Measurements from ENCODE around the gene ABHD17C.
"Not testable (repeated sequence)": the region's sequence is repeated elsewhere in the genome, so short reads cannot be mapped to it uniquely, and the experiment has no call there.

Gene ABHD17C

DNA sequence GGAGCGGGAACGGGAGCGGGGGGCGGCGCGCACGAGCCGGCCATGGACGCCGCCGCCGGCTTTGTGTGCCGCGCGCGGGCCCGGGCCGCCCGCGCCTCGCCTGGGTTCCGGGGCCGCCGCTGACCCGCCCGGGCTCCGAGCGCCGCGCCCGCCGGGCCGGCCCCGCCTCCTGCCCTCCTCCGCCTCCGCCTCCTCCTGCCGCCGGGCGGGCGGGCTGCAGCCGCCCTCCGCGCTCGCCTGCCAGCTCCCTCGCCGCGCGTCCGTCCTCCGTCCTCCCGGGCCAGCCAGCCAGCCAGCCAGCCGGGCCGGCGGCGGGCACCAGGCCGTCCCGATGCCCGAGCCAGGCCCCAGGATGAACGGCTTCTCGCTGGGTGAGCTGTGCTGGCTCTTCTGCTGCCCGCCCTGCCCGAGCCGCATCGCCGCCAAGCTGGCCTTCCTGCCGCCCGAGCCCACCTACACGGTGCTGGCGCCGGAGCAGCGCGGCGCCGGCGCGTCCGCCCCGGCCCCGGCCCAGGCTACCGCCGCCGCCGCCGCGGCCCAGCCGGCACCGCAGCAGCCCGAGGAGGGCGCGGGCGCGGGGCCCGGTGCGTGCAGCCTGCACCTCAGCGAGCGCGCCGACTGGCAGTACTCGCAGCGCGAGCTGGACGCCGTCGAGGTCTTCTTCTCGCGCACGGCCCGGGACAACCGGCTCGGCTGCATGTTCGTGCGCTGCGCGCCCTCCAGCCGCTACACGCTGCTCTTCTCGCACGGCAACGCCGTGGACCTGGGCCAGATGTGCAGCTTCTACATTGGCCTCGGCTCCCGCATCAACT is at the start of gene ABHD17C:
Gene ABHD17C (plus strand): TSS at position 212 of the 812 bp plus-strand sequence. CDS start 120 bp downstream, at position 332.
- DNase-seq (ENCODE audit: low spot score) = peak; percentile 23

GRCh38 chr15:80645494-80646065 is 49.5 kb upstream of the ABHD17C start:
- DNase-seq (ENCODE audit: low spot score) = no peak

- DNase-seq (ENCODE audit: low spot score) = not testable (repeated sequence)
Measured at GRCh38 chr15:80647424-80647823, 47.7 kb upstream of the ABHD17C start.

DNA sequence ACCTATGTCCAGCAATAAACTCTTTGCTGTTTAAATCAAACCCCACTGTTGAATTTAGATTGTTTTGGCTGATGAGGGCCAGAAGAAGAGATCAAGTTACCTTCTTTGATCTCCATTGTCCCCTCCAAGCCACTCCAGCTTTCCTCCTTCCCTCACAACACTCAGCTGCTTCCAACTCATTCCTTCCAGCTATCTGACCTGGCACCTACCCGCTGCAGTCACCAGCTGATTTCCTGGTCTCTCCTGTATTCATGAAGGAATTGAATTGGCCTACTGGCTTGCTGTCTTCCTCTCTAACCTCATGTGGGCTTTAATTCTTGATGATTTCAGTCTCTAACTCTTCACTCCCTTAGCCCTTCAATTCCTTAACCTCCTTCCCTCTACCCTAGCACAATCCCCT is 40.8 kb upstream of the ABHD17C start:
- no peak for DNase-seq (ENCODE audit: low spot score)

DNA sequence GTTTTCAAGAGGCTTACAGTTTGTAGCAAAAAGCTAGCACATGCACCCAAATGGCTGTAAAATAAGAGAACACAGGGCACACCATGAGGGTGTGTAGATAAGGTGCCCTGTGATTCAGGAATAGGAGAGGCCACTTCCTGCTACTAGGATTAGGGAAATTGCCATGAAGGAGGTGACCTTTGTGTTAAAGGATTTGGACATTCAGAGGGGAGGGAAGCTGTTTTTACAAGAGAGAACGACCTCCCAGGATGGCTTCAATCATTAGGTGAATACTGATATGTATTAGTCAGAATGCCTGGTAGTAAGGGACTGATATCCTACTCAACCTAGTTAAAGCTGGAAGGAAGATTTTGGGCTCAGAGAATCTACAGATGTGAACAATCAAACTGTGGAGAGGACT is 35.7 kb upstream of the ABHD17C start:
- no peak for DNase-seq (ENCODE audit: low spot score)

GRCh38 chr15:80660119-80660518 is 35.0 kb upstream of the ABHD17C start:
- no peak for DNase-seq (ENCODE audit: low spot score)

- no peak for DNase-seq (ENCODE audit: low spot score)
Measured at GRCh38 chr15:80662129-80662528, 33.0 kb upstream of the ABHD17C start.

DNA sequence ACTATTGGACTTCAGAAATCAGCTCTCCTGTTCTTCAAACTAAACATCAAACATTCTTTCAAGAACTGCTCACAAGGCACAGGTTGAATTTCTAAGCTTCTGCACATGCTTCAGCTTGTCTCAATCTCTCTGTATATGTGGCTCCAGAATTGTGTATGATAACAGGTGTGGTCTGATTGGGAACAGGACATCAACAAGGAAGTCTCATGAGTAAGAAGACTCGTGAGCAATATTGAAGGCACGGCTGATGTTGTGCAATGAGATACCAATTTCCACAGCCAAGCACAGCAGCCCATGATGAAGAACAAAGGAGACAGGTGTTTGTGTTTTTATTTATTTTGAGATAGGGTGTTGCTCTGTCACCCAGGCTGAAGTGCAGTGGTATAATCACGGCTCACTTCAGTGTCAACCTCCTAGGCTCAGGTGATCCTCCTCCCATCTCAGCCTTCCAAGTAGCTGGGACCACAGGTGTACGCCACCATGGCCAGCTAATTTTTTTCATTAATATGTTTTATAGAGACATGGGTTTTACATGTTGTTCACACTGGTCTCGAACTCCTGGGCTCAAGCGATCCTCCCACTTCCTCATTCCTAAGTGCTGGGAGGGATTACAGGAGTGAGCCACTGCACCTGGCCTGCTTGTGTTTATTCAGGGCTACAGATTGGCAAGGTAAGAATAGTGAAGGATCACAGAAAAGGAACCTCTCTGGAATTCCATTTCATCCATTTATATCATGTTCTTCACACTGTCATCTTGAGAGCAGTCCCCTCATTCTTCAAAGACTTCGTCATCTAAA is 32.2 kb upstream of the ABHD17C start:
- DNase-seq (ENCODE audit: low spot score) = no peak

DNA sequence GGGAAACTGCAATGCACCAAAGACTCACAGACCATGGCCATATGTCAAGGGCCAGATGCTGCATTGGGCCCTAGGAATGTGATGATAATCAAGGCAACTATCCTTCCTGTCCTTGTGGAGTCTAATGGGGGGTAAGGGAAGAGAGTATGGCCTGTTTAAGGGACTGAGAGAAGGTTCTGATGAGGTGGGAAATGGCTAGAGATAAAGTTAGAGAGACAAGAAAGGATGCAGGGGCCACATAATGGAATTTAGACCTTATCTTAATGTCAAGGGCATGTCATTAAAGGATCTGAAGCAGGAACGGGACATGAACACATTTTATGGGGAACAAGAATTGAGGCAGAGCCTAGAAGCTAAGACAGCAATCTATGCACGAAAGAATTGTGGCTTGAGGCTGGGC is 30.0 kb upstream of the ABHD17C start:
- DNase-seq (ENCODE audit: low spot score) = no peak

GRCh38 chr15:80667936-80668335 is 27.2 kb upstream of the ABHD17C start:
- no peak for DNase-seq (ENCODE audit: low spot score)

- DNase-seq (ENCODE audit: low spot score) = no peak
Measured at GRCh38 chr15:80668546-80669236, 26.4 kb upstream of the ABHD17C start.

DNA sequence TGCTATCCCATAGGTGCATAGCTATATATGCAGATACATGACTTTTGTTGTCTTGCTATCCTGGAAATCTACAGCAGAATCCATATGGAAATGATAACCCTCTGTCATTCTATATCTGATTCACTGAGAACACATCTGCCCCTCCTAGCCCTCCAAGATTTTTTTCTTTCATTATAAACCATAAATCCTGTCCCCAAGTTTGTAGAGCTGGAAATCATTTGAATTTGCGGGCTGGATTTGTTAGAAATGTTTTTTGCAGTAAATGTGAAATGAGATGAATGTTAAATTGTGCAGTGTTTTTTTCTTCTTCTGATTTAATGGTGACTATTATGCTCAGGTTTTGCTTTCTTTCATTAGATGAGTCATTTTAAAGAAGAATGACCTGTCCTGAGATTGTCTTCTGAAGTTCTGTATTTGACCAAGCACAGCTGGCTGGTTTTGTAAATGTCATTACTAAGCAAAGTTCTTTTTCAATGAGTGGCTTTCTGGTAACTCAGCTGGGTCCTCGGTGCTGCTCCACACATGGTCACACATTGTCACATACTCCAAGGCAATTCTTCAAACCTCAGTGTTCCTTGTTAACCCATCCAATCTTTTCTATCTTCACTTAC is 25.3 kb upstream of the ABHD17C start:
- no peak for DNase-seq (ENCODE audit: low spot score)

GRCh38 chr15:80673561-80674244 is 21.4 kb upstream of the ABHD17C start:
- no peak for DNase-seq (ENCODE audit: low spot score)

- DNase-seq (ENCODE audit: low spot score) = no peak
Measured at GRCh38 chr15:80674245-80674614, 20.9 kb upstream of the ABHD17C start.

GRCh38 chr15:80677041-80677440 is 18.1 kb upstream of the ABHD17C start:
- no peak for DNase-seq (ENCODE audit: low spot score)

DNA sequence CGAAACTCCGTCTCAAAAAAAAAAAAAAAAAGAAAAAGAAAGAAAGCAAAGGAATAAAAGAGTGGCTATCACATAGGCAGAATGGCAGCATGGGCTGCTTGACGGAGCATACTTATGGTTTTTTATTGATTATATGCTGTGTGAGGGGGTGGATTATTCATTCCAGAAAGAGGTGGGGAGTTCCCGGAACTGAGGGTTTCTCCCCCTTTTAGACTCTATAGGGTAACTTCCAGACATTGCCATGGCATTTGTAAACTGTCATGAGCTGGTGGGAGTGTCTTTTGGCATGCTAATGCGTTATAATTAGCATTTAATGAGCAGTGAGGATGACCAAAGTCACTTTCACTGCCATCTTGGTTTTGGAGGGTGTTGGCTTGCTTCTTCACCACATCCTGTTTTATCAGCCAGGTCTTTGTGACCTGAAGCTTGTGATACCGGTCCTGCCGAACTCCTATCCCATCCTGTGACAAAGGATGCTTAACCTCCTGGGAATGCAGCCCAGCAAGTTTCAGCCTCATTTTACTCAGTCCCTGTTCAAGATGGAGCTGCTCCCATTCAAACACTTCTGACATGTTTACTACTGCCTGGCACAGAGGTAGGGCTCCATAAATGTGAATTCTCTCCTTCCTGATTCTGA is 15.8 kb upstream of the ABHD17C start:
- DNase-seq (ENCODE audit: low spot score) = no peak

GRCh38 chr15:80679804-80680175 is 15.3 kb upstream of the ABHD17C start:
- no peak for DNase-seq (ENCODE audit: low spot score)

GRCh38 chr15:80682201-80682600 is 12.9 kb upstream of the ABHD17C start:
- no peak for DNase-seq (ENCODE audit: low spot score)

DNA sequence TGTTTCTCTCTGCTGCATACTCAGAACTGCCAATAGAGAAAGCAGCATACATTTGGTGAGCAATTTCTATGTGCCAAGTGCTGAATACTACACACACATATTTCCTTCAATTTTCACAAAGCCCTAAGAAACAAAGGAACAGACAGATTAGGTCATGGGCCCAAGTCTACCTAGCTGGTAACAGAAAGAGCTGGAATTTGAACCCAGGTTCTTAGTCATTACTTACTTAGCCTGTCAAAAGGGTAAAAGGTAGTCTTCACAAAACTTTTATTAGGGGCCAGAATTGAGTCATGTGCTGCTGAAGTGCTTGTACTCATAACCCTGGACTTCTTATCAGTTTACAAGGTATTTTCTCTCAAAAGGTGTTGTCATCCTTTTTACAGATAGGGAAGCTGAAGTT is 10.4 kb upstream of the ABHD17C start:
- no peak for DNase-seq (ENCODE audit: low spot score)

GRCh38 chr15:80685628-80686027 is 9.5 kb upstream of the ABHD17C start:
- no peak for DNase-seq (ENCODE audit: low spot score)

DNA sequence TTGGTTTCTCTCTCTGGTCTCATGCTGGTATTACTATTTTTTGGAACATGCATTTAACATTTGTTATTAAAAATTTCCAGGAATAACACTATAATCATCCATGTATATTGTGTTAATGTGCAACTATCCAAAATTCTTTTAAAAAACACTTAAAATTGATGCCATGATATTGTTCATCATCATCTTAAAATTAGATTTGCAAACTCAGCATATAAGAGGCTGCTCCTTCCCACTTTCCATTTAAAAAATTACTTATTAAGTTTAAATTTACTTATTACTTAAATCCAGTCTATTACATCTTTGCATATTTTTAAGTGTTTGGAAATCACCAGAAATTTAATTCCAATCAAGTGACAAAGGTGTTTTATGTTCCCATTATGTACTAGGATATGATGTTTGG is 5.8 kb upstream of the ABHD17C start:
- no peak for DNase-seq (ENCODE audit: low spot score)
